IMR-90 (cell line): ENCODE data around the gene CLEC3B. TPM values are rescaled to one million over a fixed set of nuclear protein-coding genes. Genes with fewer than 3 reads are reported as not detected.

ENCODE experiments used
- ATAC-seq: fragments of 200-7000 bp; cut with Tn5 transposase; 2 replicates; pipeline ENCODE4 v1.9.1; 2020; ENCODE audit warnings: low read depth, mild to moderate bottlenecking, moderate library complexity
- BruUV-seq: library from RNA; stranded (reverse); fragments of 400-500 nt; replicated peaks from 2 replicates; lab custom pipeline; 2021; lab: Mats Ljungman, UMichigan
- CTCF ChIA-PET: fragments of 300-600 bp; formaldehyde crosslinking; extraction: SDS; loops from one replicate; lab custom pipeline; 2021; ENCODE audit warnings: antibody characterized with exemption; lab: Yijun Ruan, JAX
- POLR2A ChIA-PET: fragments of 300-600 bp; sonication (Branson Sonifier 250); formaldehyde crosslinking; loops from one replicate; lab custom pipeline; 2022; ENCODE audit warnings: antibody characterized with exemption; ENCODE audit not compliant: unreplicated experiment; lab: Charles Lee
- DNase-seq: peaks from one replicate; pipeline ENCODE4 v3.0.0; 2013
- H2AFZ ChIP-seq: replicated peaks from 2 replicates; pipeline ENCODE3; 2013; ENCODE audit warnings: low read length, mild to moderate bottlenecking; ENCODE audit not compliant: poor library complexity
- H2AK5ac ChIP-seq: 2 replicates; pipeline ENCODE4 v1.6.1; 2013; ENCODE audit warnings: low read depth, low read length, inconsistent platforms
- H2AK9ac ChIP-seq: replicated peaks from 2 replicates; pipeline ENCODE3; 2013; ENCODE audit warnings: mild to moderate bottlenecking, low read depth, low read length, moderate library complexity; ENCODE audit not compliant: poor library complexity
- H2BK120ac ChIP-seq: 2 replicates; pipeline ENCODE4 v1.6.1; 2013; ENCODE audit warnings: low read depth, low read length, inconsistent platforms
- H2BK15ac ChIP-seq: 3 replicates; pipeline ENCODE4 v1.6.1; 2013; ENCODE audit warnings: low read depth, low read length, inconsistent platforms
- H2BK20ac ChIP-seq: 2 replicates; pipeline ENCODE4 v1.6.1; 2013; ENCODE audit warnings: low read depth, mild to moderate bottlenecking, inconsistent platforms, low read length, moderate library complexity
- H2BK5ac ChIP-seq: 2 replicates; pipeline ENCODE4 v1.6.1; 2013; ENCODE audit warnings: mild to moderate bottlenecking, low read depth, low read length, inconsistent platforms; ENCODE audit not compliant: poor library complexity, severe bottlenecking
- H3K14ac ChIP-seq: replicated peaks from 2 replicates; pipeline ENCODE4 v1.6.1; 2013; ENCODE audit warnings: low read depth, low read length, inconsistent platforms
- H3K18ac ChIP-seq: 2 replicates; pipeline ENCODE4 v1.6.1; 2013; ENCODE audit warnings: low read depth, low read length, control low read depth
- H3K23ac ChIP-seq: 2 replicates; pipeline ENCODE4 v1.6.1; 2013; ENCODE audit warnings: low read depth, low read length, inconsistent platforms
- H3K27ac ChIP-seq: 2 replicates; pipeline ENCODE4 v1.5.1; 2013; ENCODE audit warnings: mild to moderate bottlenecking, control low read depth, low read length; ENCODE audit not compliant: insufficient read depth
- H3K27me3 ChIP-seq: 2 replicates; pipeline ENCODE4 v1.6.1; 2013; ENCODE audit warnings: low read length; ENCODE audit not compliant: control insufficient read depth, insufficient read depth
- H3K36me3 ChIP-seq: 2 replicates; pipeline ENCODE4 v1.6.1; 2013; ENCODE audit warnings: low read length, mixed read lengths; ENCODE audit not compliant: control insufficient read depth, insufficient read depth
- H3K4ac ChIP-seq: 2 replicates; pipeline ENCODE4 v1.6.1; 2013; ENCODE audit warnings: low read depth, low read length, inconsistent platforms
- H3K4me1 ChIP-seq: 2 replicates; pipeline ENCODE4 v1.6.1; 2013; ENCODE audit warnings: low read length, mixed read lengths; ENCODE audit not compliant: control insufficient read depth, insufficient read depth
- H3K4me2 ChIP-seq: 2 replicates; pipeline ENCODE4 v1.6.1; 2013; ENCODE audit warnings: low read depth, mild to moderate bottlenecking, control low read depth, low read length, moderate library complexity
- H3K4me3 ChIP-seq: 2 replicates; pipeline ENCODE4 v1.5.1; 2013; ENCODE audit warnings: low read depth, mild to moderate bottlenecking, control low read depth, low read length, moderate library complexity; ENCODE audit not compliant: insufficient read depth
- H3K56ac ChIP-seq: 2 replicates; pipeline ENCODE4 v1.6.1; 2013; ENCODE audit warnings: low read length, inconsistent platforms; ENCODE audit not compliant: insufficient read depth; ENCODE audit errors: extremely low read depth
- H3K79me1 ChIP-seq, 2 experiments: 2 replicates each; pipeline ENCODE4 v1.6.1; 2013; ENCODE audit warnings: low read length in 2 of 2, inconsistent platforms in 1 of 2, low read depth in 1 of 2
- H3K9ac ChIP-seq: 2 replicates; pipeline ENCODE4 v1.6.1; 2013; ENCODE audit warnings: low read depth, low read length, control low read depth
- H3K9me1 ChIP-seq: 2 replicates; pipeline ENCODE4 v1.6.1; 2013; ENCODE audit warnings: low read length, inconsistent platforms; ENCODE audit not compliant: insufficient read depth
- H3K9me3 ChIP-seq: 2 replicates; pipeline ENCODE4 v1.6.1; 2013; ENCODE audit warnings: low read length; ENCODE audit not compliant: control insufficient read depth, insufficient read depth
- H4K20me1 ChIP-seq: 2 replicates; pipeline ENCODE4 v1.6.1; 2013; ENCODE audit warnings: low read length, inconsistent platforms; ENCODE audit not compliant: insufficient read depth
- H4K5ac ChIP-seq: 2 replicates; pipeline ENCODE4 v1.6.1; 2013; ENCODE audit warnings: mild to moderate bottlenecking, low read depth, low read length, control low read depth
- H4K8ac ChIP-seq, 2 experiments: 2 replicates each; pipeline ENCODE4 v1.6.1; 2013; ENCODE audit warnings: low read depth in 2 of 2, low read length in 2 of 2, control low read depth in 1 of 2, inconsistent platforms in 1 of 2
- H4K91ac ChIP-seq: 2 replicates; pipeline ENCODE4 v1.6.1; 2013; ENCODE audit warnings: low read depth, low read length, inconsistent platforms; ENCODE audit not compliant: insufficient read depth
- BHLHE40 ChIP-seq: fragments of 150-350 bp; IDR thresholded peaks from 2 replicates; pipeline ENCODE4 v1.6.1; 2016; ENCODE audit warnings: mild to moderate bottlenecking, low read depth, low read length
- CEBPB ChIP-seq: IDR thresholded peaks from 2 replicates; pipeline ENCODE4 v1.6.1; 2012; ENCODE audit warnings: low read depth, low read length, improper control_type of control experiment
- CHD1 ChIP-seq: IDR thresholded peaks from 2 replicates; pipeline ENCODE4 v1.6.1; 2012; ENCODE audit warnings: low read depth, low read length, improper control_type of control experiment
- FOS ChIP-seq: fragments of 150-350 bp; IDR thresholded peaks from 2 replicates; pipeline ENCODE4 v1.6.1; 2016; ENCODE audit warnings: low read depth, low read length
- MAFK ChIP-seq: IDR thresholded peaks from 2 replicates; pipeline ENCODE4 v1.6.1; 2012; ENCODE audit warnings: low read depth, low read length, improper control_type of control experiment
- MAZ ChIP-seq: IDR thresholded peaks from 2 replicates; pipeline ENCODE4 v1.6.1; 2012; ENCODE audit warnings: low read depth, mild to moderate bottlenecking, low read length, improper control_type of control experiment, moderate library complexity, borderline replicate concordance
- MXI1 ChIP-seq: IDR thresholded peaks from 2 replicates; pipeline ENCODE4 v1.6.1; 2012; ENCODE audit warnings: low read depth, mild to moderate bottlenecking, low read length, moderate library complexity, borderline replicate concordance
- NFE2L2 ChIP-seq: fragments of 150-350 bp; IDR thresholded peaks from 2 replicates; pipeline ENCODE4 v1.6.1; 2016; ENCODE audit warnings: low read depth, mild to moderate bottlenecking, low read length
- POLR2A ChIP-seq: IDR thresholded peaks from 2 replicates; pipeline ENCODE4 v1.6.1; 2012; ENCODE audit warnings: mild to moderate bottlenecking, low read depth, low read length
- RAD21 ChIP-seq: IDR thresholded peaks from 2 replicates; pipeline ENCODE4 v1.6.1; 2012; ENCODE audit warnings: low read length, improper control_type of control experiment
- RCOR1 ChIP-seq: IDR thresholded peaks from 2 replicates; pipeline ENCODE4 v1.6.1; 2012; ENCODE audit warnings: mild to moderate bottlenecking, low read length, improper control_type of control experiment; ENCODE audit not compliant: insufficient replicate concordance
- RFX5 ChIP-seq: IDR thresholded peaks from 2 replicates; pipeline ENCODE4 v1.8.0; 2012; ENCODE audit warnings: low read depth, mild to moderate bottlenecking, low read length, moderate library complexity
- SMC3 ChIP-seq: fragments of 150-350 bp; IDR thresholded peaks from 2 replicates; pipeline ENCODE4 v1.6.1; 2016; ENCODE audit warnings: low read depth, mild to moderate bottlenecking, antibody characterized with exemption, low read length, moderate library complexity
- USF2 ChIP-seq: fragments of 150-350 bp; IDR thresholded peaks from 2 replicates; pipeline ENCODE4 v1.6.1; 2017; ENCODE audit warnings: mild to moderate bottlenecking, antibody characterized with exemption, low read length, low read depth
- WGBS, 2 experiments: methylation state at CpG; one replicate each; pipeline versions ENCODE4 v1.1.5 to v1.1.7; 2013; ENCODE audit warnings: missing lambda C conversion rate in 2 of 2; ENCODE audit not compliant: insufficient read length in 1 of 2; ENCODE audit errors: extremely low coverage in 2 of 2; 5-methylcytosine and 5-hydroxymethylcytosine counted together
- dilution Hi-C: fragments of 300-500 bp; cut with HindIII; formaldehyde crosslinking; loops from one replicate; pipeline ENCODE4 v1.14.3; 2018; ENCODE audit warnings: low sequenced_read_pairs; ENCODE audit not compliant: unreplicated experiment
- in situ Hi-C: fragments of 300-500 bp; cut with MboI; formaldehyde crosslinking; loops from 3 replicates; pipeline ENCODE4 v1.14.3; 2019; ENCODE audit warnings: low sequenced_read_pairs, inconsistent platforms, mixed read lengths
- intact Hi-C: fragments of 100-400 bp; cut with micrococcal nuclease; formaldehyde crosslinking; loops from 2 replicates; pipeline ENCODE4 v1.10.0; 2022
- polyA plus RNA-seq, 3 experiments: library from polyadenylated mRNA; depleted of rRNA; stranded (reverse); fragments of >200 nt; gene quantifications; 2 replicates each; pipeline ENCODE4 v1.2.3, GENCODE V29; 2012; ENCODE audit warnings: low replicate concordance in 1 of 3
- total RNA-seq: library from RNA; depleted of rRNA; stranded (reverse); fragments of >200 nt; gene quantifications from 2 replicates; pipeline ENCODE4 v1.2.3, GENCODE V29; 2012
- TF ChIP-seq, protein P1 (sequence below): fragments of 150-350 bp; IDR thresholded peaks from 2 replicates; pipeline ENCODE4 v1.6.1; 2016; ENCODE audit warnings: low read depth, mild to moderate bottlenecking, low read length, moderate library complexity, borderline replicate concordance
- TF ChIP-seq, protein P2 (sequence below): conservative IDR thresholded peaks from 2 replicates; pipeline ENCODE4 v1.5.1; 2012; ENCODE audit warnings: mild to moderate bottlenecking, low read depth, low read length, improper control_type of control experiment

CLEC3B gene
- total and polyA plus RNA-seq, 2 of the 4 experiments (the other 2 are of a cell fraction): 3.6 to 13.2 TPM

DNA sequence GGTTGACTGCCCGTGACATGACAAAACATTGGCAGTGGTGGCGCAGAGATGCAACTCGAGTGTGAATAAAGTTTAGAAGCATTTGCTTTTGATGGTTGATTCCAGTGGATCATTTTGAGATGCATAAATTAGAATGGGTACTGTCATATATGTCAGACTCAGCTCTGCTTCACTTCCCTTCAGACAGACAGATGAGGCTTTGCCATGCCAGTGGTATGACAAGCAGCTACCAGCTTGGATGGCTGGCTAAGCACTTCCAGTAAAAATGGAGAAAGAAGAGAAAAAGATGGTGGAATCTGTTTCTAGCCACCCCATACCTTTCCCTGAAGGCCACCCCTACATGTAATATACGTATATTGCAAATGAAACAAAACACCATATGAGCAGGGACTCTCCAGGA, 13.5 kb upstream of the CLEC3B start:
- Histone ChIP-seq H3K79me1 (peaks cover 0 to 33% of the 10 kb centered on the region in 2 experiments; a peak in 2 of 4 replicates), H3K9ac (peak overlapping the region; percentile 41), H3K4me1 (peaks cover 28% of the 10 kb centered on the region), H3K18ac (peak overlapping the region; percentile 91), H3K4me2 (peak overlapping the region; percentile 63), H3K4ac (peak overlapping the region; percentile 95), H3K9me1 (peaks cover 32% of the 10 kb centered on the region), H3K36me3 (no peaks in the 10 kb centered on the region), H2AK9ac (peak overlapping the region; percentile 95), H2BK120ac (peak overlapping the region; percentile 97), H4K20me1 (peaks cover 5% of the 10 kb centered on the region), H3K14ac (peak overlapping the region; percentile 97), H4K5ac (peak overlapping the region; percentile 72), H2AFZ (peak overlapping the region; percentile 65), H3K23ac (peak overlapping the region; percentile 91), H3K9me3 (no peaks in the 10 kb centered on the region), H2BK5ac (peak overlapping the region; percentile 96), H3K27me3 (no peaks in the 10 kb centered on the region), H4K91ac (peak overlapping the region; percentile 96), H3K27ac (peak overlapping the region; percentile 97), H3K4me3 (no peak overlapping the region), H4K8ac (peak overlapping the region; percentile 45 to 91), H2BK15ac (peak overlapping the region; percentile 85; the same call in 2 of the 3 replicates), H3K56ac (peak overlapping the region; percentile 95), H2BK20ac (peak overlapping the region; percentile 96), H2AK5ac (peak overlapping the region; percentile 82)
- ChIA-PET CTCF (interaction anchor here (0.6 to 1.5 kb wide), 5 partner anchors 11 to 708 kb away, joined by 3 to 5 read pairs (median 3); partner anchors contain the start of gene CLEC3B), POLR2A (interaction anchor here (0.6 kb wide), 1 partner anchor 678 kb away, joined by 3 read pairs; no protein-coding TSS in a partner anchor)
- dilution Hi-C loops (no loop called here), intact Hi-C loops (no loop called here), in situ Hi-C loops (no loop called here)
- TF ChIP-seq CEBPB (no peak), USF2 (no peak), FOS (no peak), MAZ (no peak), RFX5 (no peak), POLR2A (no peak), RCOR1 (no peak), RAD21 (no peak), NFE2L2 (no peak), MAFK (no peak), CHD1 (no peak), BHLHE40 (no peak), MXI1 (no peak), SMC3 (no peak)
- TF ChIP-seq, protein P1, sequence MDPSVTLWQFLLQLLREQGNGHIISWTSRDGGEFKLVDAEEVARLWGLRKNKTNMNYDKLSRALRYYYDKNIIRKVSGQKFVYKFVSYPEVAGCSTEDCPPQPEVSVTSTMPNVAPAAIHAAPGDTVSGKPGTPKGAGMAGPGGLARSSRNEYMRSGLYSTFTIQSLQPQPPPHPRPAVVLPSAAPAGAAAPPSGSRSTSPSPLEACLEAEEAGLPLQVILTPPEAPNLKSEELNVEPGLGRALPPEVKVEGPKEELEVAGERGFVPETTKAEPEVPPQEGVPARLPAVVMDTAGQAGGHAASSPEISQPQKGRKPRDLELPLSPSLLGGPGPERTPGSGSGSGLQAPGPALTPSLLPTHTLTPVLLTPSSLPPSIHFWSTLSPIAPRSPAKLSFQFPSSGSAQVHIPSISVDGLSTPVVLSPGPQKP: no peak
- TF ChIP-seq, protein P2, sequence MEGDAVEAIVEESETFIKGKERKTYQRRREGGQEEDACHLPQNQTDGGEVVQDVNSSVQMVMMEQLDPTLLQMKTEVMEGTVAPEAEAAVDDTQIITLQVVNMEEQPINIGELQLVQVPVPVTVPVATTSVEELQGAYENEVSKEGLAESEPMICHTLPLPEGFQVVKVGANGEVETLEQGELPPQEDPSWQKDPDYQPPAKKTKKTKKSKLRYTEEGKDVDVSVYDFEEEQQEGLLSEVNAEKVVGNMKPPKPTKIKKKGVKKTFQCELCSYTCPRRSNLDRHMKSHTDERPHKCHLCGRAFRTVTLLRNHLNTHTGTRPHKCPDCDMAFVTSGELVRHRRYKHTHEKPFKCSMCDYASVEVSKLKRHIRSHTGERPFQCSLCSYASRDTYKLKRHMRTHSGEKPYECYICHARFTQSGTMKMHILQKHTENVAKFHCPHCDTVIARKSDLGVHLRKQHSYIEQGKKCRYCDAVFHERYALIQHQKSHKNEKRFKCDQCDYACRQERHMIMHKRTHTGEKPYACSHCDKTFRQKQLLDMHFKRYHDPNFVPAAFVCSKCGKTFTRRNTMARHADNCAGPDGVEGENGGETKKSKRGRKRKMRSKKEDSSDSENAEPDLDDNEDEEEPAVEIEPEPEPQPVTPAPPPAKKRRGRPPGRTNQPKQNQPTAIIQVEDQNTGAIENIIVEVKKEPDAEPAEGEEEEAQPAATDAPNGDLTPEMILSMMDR: no peak
- no CpG with 5 or more reads among the region's 4 CpGs for WGBS, 2 experiments
- DNase-seq (no peak), ATAC-seq (no peak)
- BruUV-seq: no TSS peak
